Measurements from ENCODE around the gene BOC. TPM values are rescaled to one million over a fixed set of nuclear protein-coding genes. Genes with fewer than 3 reads are reported as not detected.

BOC gene
- total RNA-seq, 1 experiment from 2014 or later, result 4.4 TPM

- DNase-seq (ENCODE audit: low read depth), result peak; percentile 20
Observed at GRCh38 chr3:113222451-113223086, 11.2 kb downstream of the BOC start.

DNA sequence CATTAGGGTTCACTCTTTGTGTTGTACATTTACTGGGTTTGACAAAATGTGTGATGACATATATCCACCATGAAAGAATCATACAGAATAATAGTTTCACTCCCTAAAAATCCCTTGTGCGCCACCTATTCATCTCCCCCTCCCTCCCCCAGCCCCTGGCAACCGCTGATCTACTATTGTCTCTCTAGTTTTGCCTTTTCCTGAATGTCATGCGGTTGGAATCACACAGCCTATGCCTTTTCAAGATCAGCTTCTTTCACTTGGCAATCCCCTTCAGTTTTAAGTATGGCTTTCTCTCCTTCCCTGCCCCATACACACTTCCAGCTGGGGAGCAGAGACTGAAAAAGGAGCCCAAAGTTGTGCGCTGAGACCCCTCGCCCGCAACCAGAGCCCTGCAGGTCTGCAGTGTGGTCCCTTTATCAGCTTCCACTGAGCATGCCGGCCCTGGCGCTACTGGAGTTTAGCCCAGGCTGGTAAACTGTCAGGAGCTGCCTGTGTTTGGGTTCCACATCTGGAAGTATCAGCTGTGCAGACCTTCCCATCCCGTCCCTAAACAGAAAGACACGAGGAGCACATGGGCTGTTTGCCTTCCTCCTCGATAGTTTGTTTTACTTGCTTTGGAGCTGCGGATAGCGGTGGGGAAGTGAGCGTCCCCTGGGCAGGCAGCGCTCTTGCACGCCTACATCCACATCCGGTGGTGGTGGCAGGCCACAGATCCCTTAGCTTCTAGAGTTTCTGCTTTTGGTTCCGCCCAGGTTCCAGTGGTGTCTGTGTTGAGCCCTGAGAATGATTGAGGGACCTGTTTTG is 12.3 kb downstream of the BOC start:
- DNase-seq (ENCODE audit: low read depth), result no peak

- DNase-seq (ENCODE audit: low read depth), result no peak
Observed at GRCh38 chr3:113225286-113225685, 13.9 kb downstream of the BOC start.

DNA sequence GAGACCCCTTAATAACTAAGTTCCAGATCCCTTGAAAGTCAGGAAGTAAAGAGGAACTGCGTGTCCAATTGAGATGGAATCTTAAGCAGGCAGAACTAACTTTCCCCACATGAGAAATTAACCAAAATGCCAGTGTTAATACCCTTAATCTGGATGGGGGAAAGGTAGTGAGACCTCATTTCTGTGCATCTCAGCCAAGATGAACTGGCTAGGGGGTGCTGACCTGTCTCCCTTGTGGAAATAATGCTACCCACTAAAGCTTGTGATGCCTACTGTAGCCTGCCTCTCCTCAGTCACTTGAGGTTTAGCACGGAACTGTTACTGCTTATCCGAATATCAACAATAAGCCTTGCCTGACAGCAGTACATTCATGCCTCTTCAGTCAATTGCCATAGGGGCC is 15.1 kb downstream of the BOC start:
- no peak for DNase-seq (ENCODE audit: low read depth)

DNA sequence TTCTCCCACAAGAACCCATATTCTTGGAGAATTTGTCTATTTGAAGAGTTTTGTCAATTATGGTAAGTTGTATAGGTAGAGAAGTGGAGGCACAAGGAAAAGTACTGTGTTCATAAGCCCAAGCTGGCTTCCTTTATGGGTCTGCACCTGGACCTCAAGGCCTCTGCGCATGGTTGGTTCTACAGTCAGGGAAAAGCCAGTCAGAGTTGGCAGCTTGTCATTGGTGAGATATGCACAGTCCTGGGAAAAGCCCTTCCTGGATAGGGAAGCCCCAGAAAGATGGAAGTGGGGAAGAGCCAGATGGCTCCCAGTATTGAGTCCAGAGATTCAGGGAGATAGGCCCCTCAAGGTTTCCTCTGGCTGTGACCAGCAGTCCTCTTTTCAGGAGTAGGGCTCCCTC is 15.8 kb downstream of the BOC start:
- no peak for DNase-seq (ENCODE audit: low read depth)

DNA sequence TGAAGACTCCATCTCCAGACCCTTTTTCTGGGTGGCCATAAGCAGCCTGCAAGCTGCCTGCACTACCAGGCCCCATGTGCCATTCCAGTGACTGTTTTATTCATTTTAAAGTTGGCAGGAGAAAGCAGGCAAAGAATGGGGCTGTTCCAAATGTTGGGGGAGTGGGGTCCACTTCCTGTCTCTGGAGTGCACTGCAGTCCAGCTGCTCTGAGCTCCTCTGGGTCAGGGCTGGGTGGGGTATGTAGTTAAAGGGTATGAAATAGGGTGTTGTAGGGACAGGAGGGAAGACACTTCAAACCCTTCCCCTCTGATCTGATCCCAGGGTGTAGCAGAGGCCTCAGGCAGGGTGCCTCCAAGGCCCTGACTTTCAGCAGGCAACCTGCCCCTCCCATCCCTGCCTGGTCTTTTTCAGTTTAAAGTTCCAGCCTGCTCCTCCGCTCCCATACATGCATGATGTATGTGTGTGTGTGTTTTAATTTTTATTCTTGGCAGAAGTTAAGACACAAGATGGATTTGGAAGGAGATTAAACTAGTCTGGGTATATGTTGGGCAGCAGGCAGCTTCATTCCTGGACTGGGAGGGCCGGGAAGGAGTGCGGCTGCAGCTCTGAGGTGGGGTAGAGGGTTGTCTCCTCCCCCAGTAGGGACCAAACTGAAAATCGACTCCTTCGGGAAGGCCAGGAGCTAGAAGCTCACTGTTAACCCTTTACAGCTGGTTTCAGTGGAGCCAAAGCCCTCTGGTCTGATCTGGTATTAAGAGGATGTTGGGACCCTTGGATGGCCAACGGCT is 17.3 kb downstream of the BOC start:
- DNase-seq (ENCODE audit: low read depth), result no peak

DNA sequence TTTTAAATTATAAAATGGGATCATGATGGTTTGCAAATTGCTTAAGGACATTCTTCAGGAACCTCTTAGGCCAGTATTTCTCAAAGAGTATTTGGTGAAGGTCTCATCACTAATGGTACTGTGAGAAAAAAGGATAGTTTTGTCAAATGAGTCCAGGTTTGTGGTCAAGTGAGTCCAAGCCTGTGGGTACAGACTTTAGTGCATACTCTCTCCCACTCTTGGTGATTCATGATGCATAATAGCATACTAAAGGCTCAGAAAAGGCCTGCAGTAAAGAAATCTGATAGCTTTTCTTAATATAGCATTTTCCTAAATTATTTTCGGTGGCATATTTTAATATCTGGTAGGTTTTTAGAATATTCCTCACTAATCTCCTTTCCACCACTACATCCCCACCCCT is 20.0 kb downstream of the BOC start:
- peak; percentile 74 for DNase-seq (ENCODE audit: low read depth)

DNA sequence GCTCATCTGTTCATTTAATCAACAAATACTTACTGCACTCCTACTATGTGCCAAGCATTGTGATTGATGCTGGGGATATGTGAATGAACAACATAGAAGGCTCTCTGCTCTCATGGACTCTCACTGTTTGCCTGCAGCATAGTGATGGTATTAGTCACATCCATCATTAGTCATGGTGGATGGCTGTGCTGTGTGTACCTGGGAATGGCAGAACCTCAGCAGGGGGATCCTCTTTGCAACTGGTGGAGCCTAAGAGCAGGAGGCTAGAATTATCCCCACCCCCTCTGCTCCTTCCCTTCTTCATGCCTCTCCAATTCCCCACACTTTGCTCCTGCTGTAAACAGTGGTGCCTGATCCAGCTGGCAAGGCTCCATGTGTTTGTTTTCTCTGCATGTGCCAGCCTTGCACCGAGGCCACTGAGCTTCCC is 20.5 kb downstream of the BOC start:
- peak; percentile 95 for DNase-seq (ENCODE audit: low read depth)

- DNase-seq (ENCODE audit: low read depth), result no peak
Observed at GRCh38 chr3:113232342-113232741, 21.0 kb downstream of the BOC start.

GRCh38 chr3:113233497-113233896 is 22.1 kb downstream of the BOC start:
- no peak for DNase-seq (ENCODE audit: low read depth)

DNA sequence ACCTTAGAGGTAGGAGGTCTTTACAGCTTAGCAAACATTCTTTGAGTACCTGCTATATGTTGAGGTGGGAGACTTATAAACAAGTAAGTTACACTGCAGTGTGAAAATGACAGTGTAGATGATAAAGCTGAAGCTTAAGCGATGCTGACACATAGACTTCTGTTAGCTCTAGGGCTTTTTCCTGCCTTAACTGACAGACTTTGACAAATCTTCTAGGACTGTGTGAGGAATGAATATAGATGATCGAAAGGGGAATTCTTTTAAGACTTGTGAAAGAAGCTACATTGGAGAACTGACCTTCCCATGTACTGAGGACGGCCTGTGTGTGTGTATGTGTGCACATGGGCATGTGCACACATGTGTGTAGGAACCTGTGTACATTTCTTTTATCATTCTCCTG is 22.7 kb downstream of the BOC start:
- DNase-seq (ENCODE audit: low read depth), result no peak

GRCh38 chr3:113234688-113235260 is 23.4 kb downstream of the BOC start:
- DNase-seq (ENCODE audit: low read depth), result peak; percentile 62

- DNase-seq (ENCODE audit: low read depth), result no peak
Observed at GRCh38 chr3:113238503-113238902, 27.1 kb downstream of the BOC start.

DNA sequence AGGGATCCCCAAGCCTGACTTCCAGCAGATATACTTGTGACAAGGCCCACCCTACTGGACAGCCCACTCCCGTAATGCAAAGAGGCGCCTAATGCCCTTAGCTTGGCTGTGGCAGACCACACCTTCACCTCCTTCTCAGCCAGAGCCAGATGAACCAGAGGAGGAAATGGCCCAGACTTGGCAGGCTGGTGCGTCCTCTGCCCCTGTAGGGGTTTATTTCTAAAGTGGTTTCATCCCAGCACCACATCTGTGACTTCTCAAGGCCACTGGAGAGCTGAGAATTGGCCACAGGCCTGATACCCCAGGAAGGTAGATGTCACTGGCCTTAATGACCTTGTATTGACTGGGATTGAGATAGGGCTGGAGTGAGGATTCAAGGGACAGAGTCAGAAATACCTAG is 29.5 kb downstream of the BOC start:
- DNase-seq (ENCODE audit: low read depth), result peak; percentile 57

- peak; percentile 88 for DNase-seq (ENCODE audit: low read depth)
Observed at GRCh38 chr3:113241292-113242095, 30.1 kb downstream of the BOC start.

- peak; percentile 70 for DNase-seq (ENCODE audit: low read depth)
Observed at GRCh38 chr3:113242096-113242581, 30.8 kb downstream of the BOC start.

GRCh38 chr3:113243071-113243470 is 31.7 kb downstream of the BOC start:
- no peak for DNase-seq (ENCODE audit: low read depth)

GRCh38 chr3:113243846-113244245 is 32.5 kb downstream of the BOC start:
- DNase-seq (ENCODE audit: low read depth), result no peak

DNA sequence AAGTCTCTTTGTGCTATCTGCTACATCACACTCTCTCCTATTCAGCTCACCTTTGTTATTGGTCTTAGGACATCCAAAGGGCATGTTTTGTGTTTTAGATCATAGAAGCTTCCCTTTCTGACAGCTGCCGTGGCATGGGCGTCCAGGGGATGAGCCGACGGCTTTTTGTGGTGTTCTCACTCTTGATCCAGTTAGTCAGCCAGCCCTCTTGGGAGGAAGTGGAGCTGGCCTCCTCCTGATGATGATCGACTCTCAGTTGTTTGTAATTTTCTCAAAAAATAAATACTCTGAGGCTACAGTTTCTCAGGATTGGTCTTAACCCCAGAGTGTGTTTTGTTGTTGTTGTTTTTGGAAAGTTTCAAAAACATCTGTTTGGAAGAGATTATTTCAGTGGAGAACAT is 34.4 kb downstream of the BOC start:
- peak; percentile 66 for DNase-seq (ENCODE audit: low read depth)

- DNase-seq (ENCODE audit: low read depth), result no peak
Observed at GRCh38 chr3:113247068-113247467, 35.7 kb downstream of the BOC start.

All from Daoy (cell line).